ENCODE results near the gene ZMYND15.

ZMYND15 gene

DNA sequence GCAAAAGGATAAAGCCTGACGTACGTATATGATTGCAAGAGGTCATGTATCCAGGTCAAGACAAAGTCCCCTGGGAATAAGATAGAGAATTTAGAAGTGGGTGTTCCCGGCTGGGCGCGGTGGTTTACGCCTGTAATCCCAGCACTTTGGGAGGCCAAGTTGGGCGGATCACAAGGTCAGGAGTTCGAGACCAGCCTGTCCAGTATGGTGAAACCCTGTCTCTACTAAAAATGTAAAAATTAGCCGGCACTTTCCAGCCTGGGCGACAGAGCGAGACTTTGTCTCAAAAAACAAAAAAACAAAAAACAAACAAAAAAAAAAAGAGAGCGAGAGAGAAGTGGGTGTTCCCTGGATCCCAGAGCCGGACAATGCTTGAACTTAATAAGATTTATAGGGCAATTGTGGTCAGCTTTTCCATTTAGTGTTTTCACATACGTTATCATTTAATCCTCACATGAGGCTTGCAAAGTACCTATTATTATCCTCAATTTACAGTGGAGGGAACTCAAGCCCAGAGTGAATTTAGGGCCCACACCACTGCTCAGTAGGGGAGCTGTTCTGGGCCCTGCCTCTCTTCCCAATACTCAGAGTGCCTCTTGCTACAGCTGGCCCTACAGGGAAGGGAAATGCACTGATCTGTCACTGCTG is 48.6 kb downstream of the ZMYND15 start:
- no peak for DNase-seq

DNA sequence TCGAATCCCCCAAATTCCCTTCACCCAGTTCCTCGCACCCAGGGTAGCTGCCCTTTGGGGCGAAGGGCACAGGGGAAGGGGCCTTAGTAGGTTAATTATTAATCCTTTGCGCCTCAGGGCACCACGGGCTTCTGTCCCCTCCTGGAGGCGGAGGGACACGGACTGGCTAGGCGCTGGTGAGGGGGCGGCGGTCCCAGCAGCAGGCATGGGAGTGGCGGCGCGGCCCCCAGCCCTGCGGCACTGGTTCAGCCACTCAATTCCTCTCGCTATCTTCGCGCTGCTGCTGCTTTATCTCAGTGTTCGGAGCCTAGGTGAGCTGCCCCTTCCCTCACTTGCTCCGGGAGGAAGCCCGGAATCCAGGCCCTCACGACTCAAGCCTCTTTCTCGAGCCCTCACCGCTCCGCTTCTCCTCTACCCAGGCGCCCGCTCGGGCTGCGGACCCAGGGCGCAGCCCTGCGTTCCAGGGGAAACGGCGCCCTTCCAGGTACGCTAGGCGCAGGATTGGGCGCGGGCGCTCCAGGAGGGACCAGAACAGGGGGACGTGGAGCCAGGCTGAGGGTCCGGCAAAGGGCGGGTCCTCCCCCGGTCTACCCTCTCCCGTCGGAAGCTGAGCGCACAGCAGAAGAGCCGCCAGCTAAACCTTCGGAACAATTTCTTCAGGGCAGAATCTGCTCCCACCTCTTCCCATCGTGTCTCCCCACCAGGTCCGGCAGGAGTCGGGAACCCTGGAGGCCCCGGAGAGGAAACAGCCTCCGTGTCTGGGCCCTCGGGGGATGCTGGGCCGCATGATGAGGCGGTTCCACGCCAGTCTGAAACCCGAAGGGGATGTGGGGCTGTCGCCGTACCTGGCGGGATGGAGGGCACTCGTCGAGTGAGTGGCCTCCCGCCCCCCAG is 49.4 kb downstream of the ZMYND15 start, which contains the start of gene GLTPD2:
Gene GLTPD2 (plus strand): TSS at position 158 of the 894 bp plus-strand sequence. CDS start 48 bp downstream, at position 206.
- no peak for DNase-seq

DNA sequence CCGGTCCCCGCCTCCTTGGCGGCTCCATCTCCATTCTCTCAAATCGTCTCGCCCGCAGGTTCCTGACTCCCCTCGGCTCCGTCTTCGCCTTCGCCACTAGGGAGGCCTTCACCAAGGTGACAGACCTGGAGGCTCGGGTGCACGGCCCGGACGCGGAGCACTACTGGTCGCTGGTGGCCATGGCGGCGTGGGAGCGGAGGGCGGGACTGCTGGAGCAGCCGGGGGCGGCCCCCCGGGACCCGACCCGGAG is 50.0 kb downstream of the ZMYND15 start:
- no peak for DNase-seq

DNA sequence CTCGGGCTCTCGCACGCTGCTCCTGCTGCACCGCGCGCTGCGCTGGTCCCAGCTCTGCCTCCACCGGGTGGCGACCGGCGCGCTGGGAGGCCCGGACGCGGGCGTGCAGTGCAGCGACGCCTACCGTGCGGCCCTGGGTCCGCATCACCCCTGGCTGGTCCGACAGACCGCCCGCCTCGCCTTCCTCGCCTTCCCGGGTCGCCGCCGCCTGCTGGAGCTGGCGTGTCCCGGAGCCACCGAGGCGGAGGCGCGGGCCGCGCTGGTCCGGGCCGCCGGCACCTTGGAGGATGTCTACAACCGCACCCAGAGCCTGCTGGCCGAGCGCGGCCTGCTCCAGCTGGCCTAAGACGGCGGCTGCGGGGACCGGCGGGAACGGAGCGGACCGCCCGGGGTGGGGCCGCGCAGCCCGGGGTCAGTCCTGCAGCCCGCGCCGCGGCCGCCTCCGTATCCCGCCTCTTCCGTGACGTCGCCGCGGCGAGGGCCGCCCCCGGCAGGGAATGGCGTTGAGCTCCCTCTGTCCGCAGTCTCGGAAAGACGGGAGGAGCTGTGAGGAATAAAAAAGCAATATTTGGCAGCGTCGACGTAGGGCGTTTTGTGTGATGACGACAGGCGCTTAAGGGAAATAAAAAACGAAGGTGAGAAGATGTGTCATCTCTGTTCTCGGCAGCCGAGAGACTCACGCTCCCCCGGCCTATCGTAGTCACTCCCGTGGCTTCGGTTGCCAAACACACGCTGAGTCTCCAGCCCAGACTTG is 50.5 kb downstream of the ZMYND15 start:
- DNase-seq, result peak; percentile 80

DNA sequence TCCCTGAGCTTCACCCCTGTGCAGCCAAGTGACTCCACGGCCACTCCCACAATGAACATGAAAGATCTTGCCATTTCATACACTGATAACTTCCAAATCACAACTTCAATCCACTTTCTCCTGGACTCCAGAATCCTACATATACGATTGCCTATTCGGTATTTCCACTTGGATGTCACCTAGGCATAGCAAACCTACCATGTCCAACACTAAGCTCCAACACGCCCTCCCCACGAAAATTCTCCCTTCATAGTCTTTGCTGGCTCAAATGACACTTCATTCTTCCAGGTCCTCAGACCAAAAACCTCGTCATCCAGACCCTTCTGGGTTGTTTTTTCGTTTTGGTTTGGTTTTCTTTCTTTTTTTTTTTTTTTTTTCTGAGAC is 51.1 kb downstream of the ZMYND15 start:
- no peak for DNase-seq

DNA sequence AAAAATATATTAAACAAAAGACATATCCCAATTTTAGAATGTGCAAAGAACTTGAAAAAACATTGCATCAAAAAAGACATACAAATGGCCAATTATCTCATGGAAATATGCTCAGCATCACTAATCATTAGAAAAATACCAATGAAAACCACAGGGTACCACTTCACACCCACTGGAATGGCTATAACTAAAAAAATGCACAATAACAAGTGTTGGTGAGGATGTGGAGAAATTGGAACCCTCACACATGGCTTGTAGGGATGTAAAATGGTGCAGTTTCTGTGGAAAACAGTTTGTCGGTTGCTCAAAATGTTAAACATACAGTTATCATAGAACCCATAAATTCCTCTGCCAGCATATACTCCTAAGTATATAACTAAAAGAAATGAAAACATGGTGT is 55.5 kb downstream of the ZMYND15 start:
- no peak for DNase-seq

Measured in activated naive CD4-positive, alpha-beta T cell treated with Interleukin-2 at 50 U/mL for 16 hours (primary cell).